Measurements from ENCODE around the gene NFATC3. TPM values are rescaled to one million over a fixed set of nuclear protein-coding genes. Genes with fewer than 3 reads are reported as not detected.

NFATC3 gene
- total RNA-seq, 1 experiment from 2014 or later, result 31.3 TPM

DNA sequence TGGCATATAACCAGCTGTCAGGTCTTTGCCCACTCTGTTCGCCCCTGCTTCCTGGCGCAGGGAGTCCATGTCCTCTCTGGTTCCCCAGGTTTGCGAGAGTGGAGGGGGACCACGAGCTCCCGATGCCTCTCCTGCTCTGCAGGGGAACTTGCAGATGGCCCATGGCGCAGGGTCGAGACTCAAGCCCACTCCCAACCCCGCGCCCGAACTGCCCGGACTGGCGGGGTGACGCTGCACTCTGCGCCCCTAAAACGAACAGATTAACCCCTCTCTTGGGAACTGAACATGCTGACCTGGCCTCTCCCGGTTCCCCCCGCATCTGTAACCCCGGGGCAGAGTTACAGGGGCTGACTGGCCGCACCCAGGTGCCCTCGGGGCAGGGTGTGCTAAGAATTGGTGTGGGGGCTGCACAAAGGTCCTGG is 159.3 kb downstream of the NFATC3 start:
- no peak for DNase-seq (ENCODE audit: extremely low read depth, low read depth)

DNA sequence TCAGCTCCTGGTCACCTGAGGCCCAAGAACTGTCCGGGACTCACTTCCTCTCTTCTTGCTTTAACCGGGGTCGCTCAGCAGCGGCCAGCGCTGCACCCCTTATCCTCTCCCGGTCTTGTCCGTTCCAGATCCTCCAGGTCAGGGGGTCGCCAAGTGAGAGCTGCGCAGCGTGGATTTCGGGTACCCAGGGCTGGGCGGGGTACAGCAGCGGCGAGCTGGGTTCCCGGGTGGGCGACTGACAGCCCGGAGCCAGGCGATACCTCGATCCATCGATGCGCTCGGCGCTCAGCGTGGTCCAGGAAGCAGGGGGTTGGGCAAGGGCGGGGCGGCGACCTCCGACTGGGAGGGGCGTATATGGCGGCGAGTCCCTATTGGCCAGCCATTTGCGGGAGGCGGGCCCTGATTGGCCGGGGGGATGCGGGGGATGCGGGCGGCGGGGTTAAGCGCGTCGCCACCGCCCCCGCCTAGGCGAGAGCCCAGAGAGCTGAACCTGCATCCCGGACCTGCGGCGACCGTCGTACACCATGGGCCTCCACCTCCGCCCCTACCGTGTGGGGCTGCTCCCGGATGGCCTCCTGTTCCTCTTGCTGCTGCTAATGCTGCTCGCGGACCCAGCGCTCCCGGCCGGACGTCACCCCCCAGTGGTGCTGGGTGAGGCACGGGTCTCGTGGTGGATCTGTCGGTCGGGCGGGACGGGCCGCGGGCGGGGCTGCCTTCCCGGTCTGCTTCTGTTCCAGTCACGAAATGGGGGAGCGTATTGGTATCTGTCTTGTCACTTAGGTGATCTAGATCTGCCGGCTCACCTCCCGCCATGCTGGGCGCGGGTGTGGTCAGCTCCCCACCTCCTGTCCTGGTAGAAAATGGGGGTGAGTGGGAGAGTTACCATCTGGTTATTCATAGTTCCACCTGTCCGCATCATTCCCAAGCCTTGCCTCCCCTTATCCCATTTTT is 160.0 kb downstream of the NFATC3 start, which contains the start of gene PLA2G15:
Gene PLA2G15, plus strand, starts transcription at position 471 of the 951 bp plus-strand sequence. Its CDS starts 54 bp downstream, at position 525.
- peak; percentile 92 for DNase-seq (ENCODE audit: extremely low read depth, low read depth)

- no peak for DNase-seq (ENCODE audit: extremely low read depth, low read depth)
These were observed 161.0 kb downstream of the NFATC3 start for GRCh38 chr16:68246121-68246520.

DNA sequence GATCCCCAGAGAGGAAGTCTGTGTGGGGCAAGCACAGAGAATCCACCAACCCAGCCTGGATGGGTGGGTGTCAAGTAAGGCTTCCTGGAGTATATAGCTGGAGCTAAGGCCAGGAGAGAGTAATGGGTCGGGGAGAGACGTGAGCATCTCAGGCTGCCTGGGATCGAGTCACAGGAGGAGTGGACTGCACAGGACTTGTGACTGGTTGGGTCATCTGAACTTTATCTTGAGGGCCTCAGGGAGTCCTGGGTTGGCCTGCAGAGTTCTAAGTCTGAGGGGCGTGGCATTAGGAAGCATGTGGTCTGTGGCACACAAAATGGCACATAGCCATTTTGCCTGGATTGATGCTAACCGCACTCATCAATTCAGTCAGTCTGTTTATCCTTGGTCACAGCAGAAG is 161.5 kb downstream of the NFATC3 start:
- DNase-seq (ENCODE audit: extremely low read depth, low read depth), result no peak

DNA sequence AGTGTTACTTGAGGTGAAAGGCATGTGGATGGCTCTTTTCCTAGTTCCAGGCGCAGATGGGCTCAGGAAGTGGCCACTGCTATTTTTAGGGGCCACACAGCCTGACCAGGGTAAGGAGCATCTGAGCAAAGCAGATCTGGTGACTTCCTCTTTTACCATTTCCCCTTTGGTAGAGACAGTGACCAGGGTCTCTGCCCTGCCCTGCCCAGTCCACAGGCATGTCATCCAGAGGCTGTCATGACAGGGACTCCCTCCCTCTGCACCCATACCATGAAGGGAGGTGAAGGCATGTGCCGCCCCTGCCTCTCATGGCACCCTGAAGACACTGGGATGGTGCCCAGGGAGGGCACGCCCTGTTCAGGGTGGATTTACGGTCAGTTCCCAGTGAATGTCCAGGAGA is 162.2 kb downstream of the NFATC3 start:
- DNase-seq (ENCODE audit: extremely low read depth, low read depth), result no peak

- no peak for DNase-seq (ENCODE audit: extremely low read depth, low read depth)
These were observed 162.8 kb downstream of the NFATC3 start for GRCh38 chr16:68247932-68248331.

DNA sequence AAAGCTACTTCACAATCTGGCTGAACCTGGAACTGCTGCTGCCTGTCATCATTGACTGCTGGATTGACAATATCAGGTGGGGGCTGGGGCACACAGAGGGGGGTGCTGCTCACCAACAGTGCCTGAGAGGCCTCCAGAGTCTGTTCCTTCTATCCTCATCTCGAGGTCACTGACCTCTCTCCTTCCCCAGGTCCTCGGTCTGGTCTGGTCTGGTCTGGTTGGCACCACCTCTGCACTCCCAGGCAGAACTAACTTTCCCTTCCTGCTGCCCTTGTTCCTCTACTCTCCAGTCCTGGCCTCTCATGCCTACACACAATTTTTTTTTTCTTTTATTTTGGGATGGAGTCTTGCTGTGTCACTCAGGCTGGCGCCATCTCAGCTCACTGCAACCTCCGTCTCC is 164.2 kb downstream of the NFATC3 start:
- no peak for DNase-seq (ENCODE audit: extremely low read depth, low read depth)

GRCh38 chr16:68250951-68251350 is 165.8 kb downstream of the NFATC3 start:
- DNase-seq (ENCODE audit: extremely low read depth, low read depth), result no peak

- DNase-seq (ENCODE audit: extremely low read depth, low read depth), result no peak
These were observed 166.7 kb downstream of the NFATC3 start for GRCh38 chr16:68251832-68252231.

GRCh38 chr16:68252383-68252782 is 167.2 kb downstream of the NFATC3 start:
- no peak for DNase-seq (ENCODE audit: extremely low read depth, low read depth)

GRCh38 chr16:68253721-68254120 is 168.6 kb downstream of the NFATC3 start:
- DNase-seq (ENCODE audit: extremely low read depth, low read depth), result no peak

GRCh38 chr16:68255712-68256111 is 170.5 kb downstream of the NFATC3 start:
- no peak for DNase-seq (ENCODE audit: extremely low read depth, low read depth)

DNA sequence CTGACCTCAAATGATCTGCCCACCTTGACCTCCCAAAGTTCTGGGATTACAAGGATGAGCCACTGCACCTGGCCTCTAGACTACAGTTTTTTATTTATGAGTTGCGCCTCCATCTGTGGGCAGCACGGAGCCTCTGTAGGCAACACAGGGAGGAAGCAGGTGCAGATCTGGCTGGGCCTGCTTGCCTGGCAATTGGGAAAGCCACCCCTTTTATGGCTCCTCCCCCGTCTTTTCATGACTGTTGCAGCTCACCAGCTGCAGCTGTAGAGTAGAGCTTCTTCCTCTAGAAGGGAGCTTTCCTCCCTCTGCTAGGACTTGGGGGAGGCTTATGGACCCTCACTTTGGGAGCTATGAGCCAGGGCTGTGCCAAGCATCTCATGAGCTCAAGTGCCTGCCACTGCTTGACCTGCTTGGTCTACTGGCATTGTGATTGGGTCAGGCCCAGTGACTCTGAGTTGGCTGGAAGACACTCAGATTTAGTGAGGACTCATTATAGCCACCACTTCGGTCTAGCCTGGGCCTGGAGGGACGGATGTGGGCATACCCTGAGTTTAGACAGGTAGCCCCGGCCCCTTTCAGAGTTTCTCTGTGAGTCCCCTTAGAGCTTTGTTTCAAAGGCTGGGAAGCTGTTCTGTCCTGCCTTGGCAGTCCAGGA is 172.2 kb downstream of the NFATC3 start:
- no peak for DNase-seq (ENCODE audit: extremely low read depth, low read depth)

GRCh38 chr16:68257906-68258800 is 173.0 kb downstream of the NFATC3 start:
- DNase-seq (ENCODE audit: extremely low read depth, low read depth), result no peak

GRCh38 chr16:68259007-68259825 is 174.0 kb downstream of the NFATC3 start:
- DNase-seq (ENCODE audit: extremely low read depth, low read depth), result no peak

- DNase-seq (ENCODE audit: extremely low read depth, low read depth), result no peak
These were observed 178.5 kb downstream of the NFATC3 start for GRCh38 chr16:68263559-68264127.

GRCh38 chr16:68264128-68265077 is 179.2 kb downstream of the NFATC3 start, which contains the start of gene SLC7A6:
Gene SLC7A6 (plus strand): TSS chr16:68264526. CDS start chr16:68274727, 10,201 bp downstream.
- peak; percentile 69 for DNase-seq (ENCODE audit: extremely low read depth, low read depth)

Data from NCI-H460 (cell line).